A673 (cell line): ENCODE results near the gene CCDC30.

Experiments
- EZH2 ChIP-seq: fragments of 200-600 bp; sonication (generic); IDR thresholded peaks from 2 replicates; pipeline ENCODE4 v1.6.1; 2017; ENCODE audit warnings: borderline replicate concordance, low read depth, mild to moderate bottlenecking, mixed read lengths, antibody characterized with exemption, low read length; ENCODE audit not compliant: poor library complexity, severe bottlenecking
- TF ChIP-seq, protein P1 (sequence below): fragments of 300-800, 200-600 bp; sonication (generic); conservative IDR thresholded peaks from 2 replicates; pipeline ENCODE4 v1.5.1; 2017; ENCODE audit warnings: low read depth, mild to moderate bottlenecking, antibody characterized with exemption, low read length, moderate library complexity, mixed read lengths

DNA sequence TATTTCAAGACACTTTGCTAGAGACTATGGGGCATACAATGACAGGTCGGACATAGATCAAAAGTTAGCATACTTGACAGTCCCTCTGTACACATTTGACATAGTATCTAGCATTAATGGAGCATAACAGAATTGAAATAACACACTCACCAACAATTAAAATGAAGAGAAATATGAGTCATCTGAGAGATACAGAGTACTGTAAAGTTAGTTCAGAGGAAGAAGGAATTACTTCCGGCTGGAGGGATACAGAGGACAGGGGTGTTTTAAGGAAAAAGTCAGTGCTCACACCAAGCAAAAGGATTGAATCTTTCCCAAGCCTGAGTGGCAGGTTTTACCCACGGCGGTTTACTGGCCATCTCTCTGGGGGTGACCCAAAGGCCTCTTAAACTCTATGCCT lies 9.7 kb upstream of the CCDC30 start:
- TF ChIP-seq, protein P1, sequence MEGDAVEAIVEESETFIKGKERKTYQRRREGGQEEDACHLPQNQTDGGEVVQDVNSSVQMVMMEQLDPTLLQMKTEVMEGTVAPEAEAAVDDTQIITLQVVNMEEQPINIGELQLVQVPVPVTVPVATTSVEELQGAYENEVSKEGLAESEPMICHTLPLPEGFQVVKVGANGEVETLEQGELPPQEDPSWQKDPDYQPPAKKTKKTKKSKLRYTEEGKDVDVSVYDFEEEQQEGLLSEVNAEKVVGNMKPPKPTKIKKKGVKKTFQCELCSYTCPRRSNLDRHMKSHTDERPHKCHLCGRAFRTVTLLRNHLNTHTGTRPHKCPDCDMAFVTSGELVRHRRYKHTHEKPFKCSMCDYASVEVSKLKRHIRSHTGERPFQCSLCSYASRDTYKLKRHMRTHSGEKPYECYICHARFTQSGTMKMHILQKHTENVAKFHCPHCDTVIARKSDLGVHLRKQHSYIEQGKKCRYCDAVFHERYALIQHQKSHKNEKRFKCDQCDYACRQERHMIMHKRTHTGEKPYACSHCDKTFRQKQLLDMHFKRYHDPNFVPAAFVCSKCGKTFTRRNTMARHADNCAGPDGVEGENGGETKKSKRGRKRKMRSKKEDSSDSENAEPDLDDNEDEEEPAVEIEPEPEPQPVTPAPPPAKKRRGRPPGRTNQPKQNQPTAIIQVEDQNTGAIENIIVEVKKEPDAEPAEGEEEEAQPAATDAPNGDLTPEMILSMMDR = no peak
- no peak for TF ChIP-seq EZH2
